Bronchial epithelial cell (primary cell): ENCODE results near the gene LMAN2L. TPM values are rescaled to one million over a fixed set of nuclear protein-coding genes. Genes with fewer than 3 reads are reported as not detected.

ENCODE experiments used
- DNase-seq: peaks from one replicate; pipeline ENCODE4 v3.0.0-alpha.2; 2010; ENCODE audit warnings: low read depth
- FAIRE-seq: peaks from 2 replicates; lab custom pipeline; 2011; peaks lifted over from hg19 to GRCh38; lab: Jason Lieb, UNC
- H3K27me3 ChIP-seq: 2 replicates; pipeline ENCODE4 v1.5.1; 2011; ENCODE audit warnings: low read length; ENCODE audit not compliant: control insufficient read depth, insufficient read depth
- H3K36me3 ChIP-seq: 2 replicates; pipeline ENCODE4 v1.5.1; 2011; ENCODE audit warnings: low read length; ENCODE audit not compliant: control insufficient read depth, insufficient read depth
- H3K4me3 ChIP-seq: 2 replicates; pipeline ENCODE4 v1.5.1; 2011; ENCODE audit warnings: mild to moderate bottlenecking, low read depth, low read length, control low read depth
- CTCF ChIP-seq: IDR thresholded peaks from 2 replicates; pipeline ENCODE4 v1.5.1; 2011; ENCODE audit warnings: mild to moderate bottlenecking, moderate library complexity, low read length, control low read depth, inconsistent platforms; ENCODE audit not compliant: insufficient read depth, severe bottlenecking
- total RNA-seq: library from RNA; depleted of rRNA; stranded (reverse); fragments of >200 nt; gene quantifications from 2 replicates; pipeline ENCODE4 v1.2.1, GENCODE V29; 2014

LMAN2L gene
- total RNA-seq, 1 donor from 2014 or later = 15.3 TPM

- H3K27me3 ChIP-seq = no peaks in the 10 kb centered on the region
- FAIRE-seq (no peak), DNase-seq (no peak)
- TF ChIP-seq CTCF = no peak
- H3K4me3 ChIP-seq = no peak overlapping the region
- H3K36me3 ChIP-seq = no peaks in the 10 kb centered on the region
Measured at GRCh38 chr2:96775160-96775559, 35.3 kb upstream of the LMAN2L start.

GRCh38 chr2:96773922-96774321, 34.1 kb upstream of the LMAN2L start:
- FAIRE-seq (no peak), DNase-seq (no peak)
- TF ChIP-seq CTCF = no peak
- Histone ChIP-seq H3K36me3 (no peaks in the 10 kb centered on the region), H3K27me3 (no peaks in the 10 kb centered on the region), H3K4me3 (no peak overlapping the region)

GRCh38 chr2:96772903-96773671, 33.2 kb upstream of the LMAN2L start:
- no peak for FAIRE-seq
- no peaks in the 10 kb centered on the region for H3K36me3 ChIP-seq
- TF ChIP-seq CTCF = no peak
- no peak overlapping the region for H3K4me3 ChIP-seq
- no peak for DNase-seq
- no peaks in the 10 kb centered on the region for H3K27me3 ChIP-seq

DNA sequence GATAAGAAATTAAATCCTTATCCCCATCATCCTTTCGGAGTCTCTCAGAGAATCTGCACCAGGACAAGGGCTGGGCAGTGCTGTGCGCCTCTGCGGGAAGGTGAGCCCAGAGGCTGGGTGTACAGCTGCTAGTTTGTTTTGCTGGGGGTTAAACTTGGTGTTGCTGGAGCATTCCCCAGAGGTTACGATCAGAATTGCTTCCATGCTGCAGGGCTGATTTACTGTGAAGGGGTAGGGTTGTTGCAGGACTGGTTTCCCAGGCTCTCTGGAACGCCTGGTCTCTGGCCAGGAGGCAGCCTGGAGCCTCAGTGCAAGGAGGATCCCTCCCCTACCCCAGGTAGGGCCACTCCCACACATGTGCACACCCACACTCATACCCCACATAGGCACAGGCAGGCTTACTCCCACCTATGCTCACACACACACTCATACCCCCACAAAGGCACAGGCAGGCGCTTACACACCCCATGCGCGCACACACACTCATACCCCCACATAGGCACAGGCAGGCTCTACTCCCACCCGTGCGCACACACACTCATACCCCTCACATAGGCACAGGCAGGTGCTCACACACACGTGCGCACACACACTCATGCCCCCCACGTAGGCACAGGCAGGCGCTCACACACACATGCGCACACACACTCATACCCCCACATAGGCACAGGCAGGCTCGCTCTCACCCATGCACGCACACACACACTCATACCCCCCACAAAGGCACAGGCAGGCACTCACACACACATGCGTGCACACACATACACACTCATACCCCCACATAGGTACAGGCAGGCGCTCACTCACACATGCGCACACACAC, 32.1 kb upstream of the LMAN2L start:
- peak; percentile 46 for TF ChIP-seq CTCF
- peak; percentile 72 for DNase-seq
- peak; percentile 95 for FAIRE-seq

DNA sequence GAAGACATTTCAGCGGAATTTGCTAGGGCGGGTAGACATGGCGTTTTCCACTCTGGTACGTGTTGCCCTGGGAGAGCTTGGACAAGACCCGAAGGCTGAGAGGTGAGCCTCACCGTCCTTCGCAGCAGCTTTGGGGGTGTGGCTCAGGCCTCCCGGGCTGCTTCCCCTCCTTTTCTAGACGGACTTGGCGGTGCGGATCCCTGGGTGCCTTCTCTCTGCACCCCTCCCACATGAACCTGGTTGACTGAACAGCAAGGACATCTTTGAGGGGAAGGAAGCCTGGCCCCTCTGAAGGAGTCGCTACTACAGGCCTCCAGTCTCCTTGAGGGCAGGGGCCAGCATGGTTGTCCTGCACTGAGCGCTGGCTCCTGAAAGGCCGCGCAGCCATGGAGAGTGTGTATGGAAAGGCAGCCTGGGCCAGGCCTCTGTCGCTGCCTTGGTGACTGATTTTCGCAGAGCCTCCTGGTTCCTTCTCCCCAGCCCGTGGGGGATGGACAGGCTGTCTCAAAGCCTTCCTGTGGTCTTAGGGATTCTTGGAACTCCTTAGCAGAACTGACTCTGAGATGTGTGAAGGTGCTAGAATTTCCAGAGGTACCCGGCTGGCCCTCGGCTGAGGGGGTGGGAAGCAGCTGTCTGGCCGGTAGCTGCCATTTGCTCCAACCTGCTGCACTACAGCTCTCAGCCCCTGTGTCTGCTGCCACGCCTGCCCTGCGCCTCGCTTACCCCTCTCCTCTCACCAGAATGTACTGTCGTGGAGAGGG, 30.8 kb upstream of the LMAN2L start:
- DNase-seq = no peak
- TF ChIP-seq CTCF = no peak
- H3K4me3 ChIP-seq = no peak overlapping the region
- no peaks in the 10 kb centered on the region for H3K27me3 ChIP-seq
- no peaks in the 10 kb centered on the region for H3K36me3 ChIP-seq
- no peak for FAIRE-seq

More for the DNA sequence above, 32.1 kb upstream of the LMAN2L start:
- no peak overlapping the region for H3K4me3 ChIP-seq
- H3K36me3 ChIP-seq = no peaks in the 10 kb centered on the region
- H3K27me3 ChIP-seq = no peaks in the 10 kb centered on the region
